Measurements from ENCODE around the gene MAN1A2. TPM values are rescaled to one million over a fixed set of nuclear protein-coding genes. Genes with fewer than 3 reads are reported as not detected.

Gene MAN1A2
- total RNA-seq, 1 experiment from 2014 or later, result 28.7 TPM

DNA sequence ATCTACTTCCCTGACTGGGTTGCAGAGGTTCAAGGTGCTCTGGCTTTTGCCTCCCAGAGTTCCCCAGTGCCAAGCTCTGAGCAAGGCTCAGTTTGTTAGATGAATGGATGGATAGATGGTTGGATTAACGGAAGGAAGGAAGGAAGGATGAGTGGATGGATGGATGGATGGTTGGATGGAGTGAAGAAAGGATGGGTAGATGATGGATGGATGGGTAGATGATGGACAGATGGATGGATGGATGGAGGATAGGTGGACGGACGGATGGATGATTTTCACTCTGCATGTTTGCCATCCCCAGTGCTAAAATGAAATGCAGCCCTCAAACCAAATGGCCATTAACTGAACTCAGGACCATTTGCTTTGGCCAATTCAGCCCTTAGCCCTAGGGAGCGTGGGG, 211.2 kb downstream of the MAN1A2 start:
- no peaks in the 10 kb centered on the region for H3K27me3 ChIP-seq (ENCODE audit: control insufficient read depth, insufficient read depth, low read length)
- intact Hi-C loops (cut with micrococcal nuclease; ENCODE audit: unreplicated experiment) (no loop called here), in situ Hi-C loops (cut with HindIII; ENCODE audit: low pct_unique_long_range_greater_than_20kb, low sequenced_read_pairs) (no loop called here)
- DNase-seq (ENCODE audit: low read depth, low spot score) (no peak), ATAC-seq (no peak)
- H3K4me3 ChIP-seq (ENCODE audit: low read depth in 2 of 2, low read length in 2 of 2), result no peak overlapping the region
- H3K9me3 ChIP-seq (ENCODE audit: control insufficient read depth, insufficient read depth, low read depth, low read length), result no peaks in the 10 kb centered on the region
- H3K27ac ChIP-seq (ENCODE audit: low read length), result no peak overlapping the region
- ChIA-PET POLR2A (no interaction called here), CTCF (no interaction called here)
- no peaks in the 10 kb centered on the region for H3K4me1 ChIP-seq (ENCODE audit: control insufficient read depth, insufficient read depth, low read length)
- H3K36me3 ChIP-seq (ENCODE audit: control insufficient read depth, insufficient read depth, low read length), result no peaks in the 10 kb centered on the region
- BruUV-seq (replicated peaks), result no TSS peak
- TF ChIP-seq, protein P1, sequence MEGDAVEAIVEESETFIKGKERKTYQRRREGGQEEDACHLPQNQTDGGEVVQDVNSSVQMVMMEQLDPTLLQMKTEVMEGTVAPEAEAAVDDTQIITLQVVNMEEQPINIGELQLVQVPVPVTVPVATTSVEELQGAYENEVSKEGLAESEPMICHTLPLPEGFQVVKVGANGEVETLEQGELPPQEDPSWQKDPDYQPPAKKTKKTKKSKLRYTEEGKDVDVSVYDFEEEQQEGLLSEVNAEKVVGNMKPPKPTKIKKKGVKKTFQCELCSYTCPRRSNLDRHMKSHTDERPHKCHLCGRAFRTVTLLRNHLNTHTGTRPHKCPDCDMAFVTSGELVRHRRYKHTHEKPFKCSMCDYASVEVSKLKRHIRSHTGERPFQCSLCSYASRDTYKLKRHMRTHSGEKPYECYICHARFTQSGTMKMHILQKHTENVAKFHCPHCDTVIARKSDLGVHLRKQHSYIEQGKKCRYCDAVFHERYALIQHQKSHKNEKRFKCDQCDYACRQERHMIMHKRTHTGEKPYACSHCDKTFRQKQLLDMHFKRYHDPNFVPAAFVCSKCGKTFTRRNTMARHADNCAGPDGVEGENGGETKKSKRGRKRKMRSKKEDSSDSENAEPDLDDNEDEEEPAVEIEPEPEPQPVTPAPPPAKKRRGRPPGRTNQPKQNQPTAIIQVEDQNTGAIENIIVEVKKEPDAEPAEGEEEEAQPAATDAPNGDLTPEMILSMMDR (IDR thresholded peaks at IDR 0.05), result no peak
- TF ChIP-seq SIN3A (IDR thresholded peaks at IDR 0.05; ENCODE audit: borderline replicate concordance, insufficient read depth, low read depth, low read length) (no peak), TCF7L2 (IDR thresholded peaks at IDR 0.05; ENCODE audit: low read depth, low read length) (no peak), POLR2AphosphoS5 (IDR thresholded peaks at IDR 0.05; ENCODE audit: low read depth, low read length) (no peak)
- TF ChIP-seq, protein P2, sequence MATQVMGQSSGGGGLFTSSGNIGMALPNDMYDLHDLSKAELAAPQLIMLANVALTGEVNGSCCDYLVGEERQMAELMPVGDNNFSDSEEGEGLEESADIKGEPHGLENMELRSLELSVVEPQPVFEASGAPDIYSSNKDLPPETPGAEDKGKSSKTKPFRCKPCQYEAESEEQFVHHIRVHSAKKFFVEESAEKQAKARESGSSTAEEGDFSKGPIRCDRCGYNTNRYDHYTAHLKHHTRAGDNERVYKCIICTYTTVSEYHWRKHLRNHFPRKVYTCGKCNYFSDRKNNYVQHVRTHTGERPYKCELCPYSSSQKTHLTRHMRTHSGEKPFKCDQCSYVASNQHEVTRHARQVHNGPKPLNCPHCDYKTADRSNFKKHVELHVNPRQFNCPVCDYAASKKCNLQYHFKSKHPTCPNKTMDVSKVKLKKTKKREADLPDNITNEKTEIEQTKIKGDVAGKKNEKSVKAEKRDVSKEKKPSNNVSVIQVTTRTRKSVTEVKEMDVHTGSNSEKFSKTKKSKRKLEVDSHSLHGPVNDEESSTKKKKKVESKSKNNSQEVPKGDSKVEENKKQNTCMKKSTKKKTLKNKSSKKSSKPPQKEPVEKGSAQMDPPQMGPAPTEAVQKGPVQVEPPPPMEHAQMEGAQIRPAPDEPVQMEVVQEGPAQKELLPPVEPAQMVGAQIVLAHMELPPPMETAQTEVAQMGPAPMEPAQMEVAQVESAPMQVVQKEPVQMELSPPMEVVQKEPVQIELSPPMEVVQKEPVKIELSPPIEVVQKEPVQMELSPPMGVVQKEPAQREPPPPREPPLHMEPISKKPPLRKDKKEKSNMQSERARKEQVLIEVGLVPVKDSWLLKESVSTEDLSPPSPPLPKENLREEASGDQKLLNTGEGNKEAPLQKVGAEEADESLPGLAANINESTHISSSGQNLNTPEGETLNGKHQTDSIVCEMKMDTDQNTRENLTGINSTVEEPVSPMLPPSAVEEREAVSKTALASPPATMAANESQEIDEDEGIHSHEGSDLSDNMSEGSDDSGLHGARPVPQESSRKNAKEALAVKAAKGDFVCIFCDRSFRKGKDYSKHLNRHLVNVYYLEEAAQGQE (IDR thresholded peaks at IDR 0.05; ENCODE audit: insufficient read depth in 1 of 2, low read depth in 2 of 2, low read length in 1 of 2), result no peak

Other genes starting within 250 kb of the MAN1A2 start
- gene TRIM45, start 245.7 kb upstream of the MAN1A2 start, total RNA-seq (2021; ENCODE audit: unreplicated experiment), result 4.7 TPM
- not detected for gene VTCN1, start 156.5 kb upstream of the MAN1A2 start, total RNA-seq (2021; ENCODE audit: unreplicated experiment)
- 8.9 TPM for gene TENT5C, start 238.6 kb downstream of the MAN1A2 start, total RNA-seq (2021; ENCODE audit: unreplicated experiment)

Data from Panc1 (cell line).